LHCN-M2 (cell line): Measurements from ENCODE around the gene RAE1. TPM values are rescaled to one million over a fixed set of nuclear protein-coding genes. Genes with fewer than 3 reads are reported as not detected.

ENCODE experiments used
- DNase-seq: peaks from one replicate; pipeline ENCODE4 v3.0.0-alpha.2; 2012; ENCODE audit warnings: low read depth
- total RNA-seq: library from RNA; depleted of rRNA; stranded (reverse); fragments of >200 nt; gene quantifications from 2 replicates; pipeline ENCODE4 v1.2.3, GENCODE V29; 2014

The RAE1 gene
- total RNA-seq, 1 experiment from 2014 or later, result 41.2 TPM

GRCh38 chr20:57387945-57388371, 36.9 kb downstream of the RAE1 start:
- no peak for DNase-seq

- DNase-seq, result peak; percentile 22
Measured at GRCh38 chr20:57388953-57389694, 38.1 kb downstream of the RAE1 start.

GRCh38 chr20:57389695-57390603, 38.9 kb downstream of the RAE1 start:
- DNase-seq, result no peak

GRCh38 chr20:57390604-57391438, 39.8 kb downstream of the RAE1 start, which contains the start of gene RBM38:
Gene RBM38 (plus strand): TSS chr20:57391396. CDS start chr20:57391582, 186 bp downstream.
- DNase-seq, result peak; percentile 35

- DNase-seq, result no peak
Measured at GRCh38 chr20:57391439-57392301, 40.6 kb downstream of the RAE1 start.

GRCh38 chr20:57392512-57393271, 41.6 kb downstream of the RAE1 start:
- no peak for DNase-seq

- DNase-seq, result no peak
Measured at GRCh38 chr20:57393321-57394120, 42.5 kb downstream of the RAE1 start.

GRCh38 chr20:57394121-57395082, 43.3 kb downstream of the RAE1 start:
- DNase-seq, result no peak

- DNase-seq, result peak; percentile 14
Measured at GRCh38 chr20:57395111-57395966, 44.3 kb downstream of the RAE1 start.

- DNase-seq, result no peak
Measured at GRCh38 chr20:57396212-57396983, 45.3 kb downstream of the RAE1 start.

- no peak for DNase-seq
Measured at GRCh38 chr20:57396984-57397692, 46.1 kb downstream of the RAE1 start.

- no peak for DNase-seq
Measured at GRCh38 chr20:57397693-57398108, 46.6 kb downstream of the RAE1 start.

GRCh38 chr20:57398231-57398821, 47.3 kb downstream of the RAE1 start:
- no peak for DNase-seq

- DNase-seq, result no peak
Measured at GRCh38 chr20:57398901-57399535, 48.0 kb downstream of the RAE1 start.
